Measurements from ENCODE around the gene UTP15.
A peak's percentile ranks its signal among the peaks of the same experiment; 100 is the strongest.

UTP15 gene, protein sequence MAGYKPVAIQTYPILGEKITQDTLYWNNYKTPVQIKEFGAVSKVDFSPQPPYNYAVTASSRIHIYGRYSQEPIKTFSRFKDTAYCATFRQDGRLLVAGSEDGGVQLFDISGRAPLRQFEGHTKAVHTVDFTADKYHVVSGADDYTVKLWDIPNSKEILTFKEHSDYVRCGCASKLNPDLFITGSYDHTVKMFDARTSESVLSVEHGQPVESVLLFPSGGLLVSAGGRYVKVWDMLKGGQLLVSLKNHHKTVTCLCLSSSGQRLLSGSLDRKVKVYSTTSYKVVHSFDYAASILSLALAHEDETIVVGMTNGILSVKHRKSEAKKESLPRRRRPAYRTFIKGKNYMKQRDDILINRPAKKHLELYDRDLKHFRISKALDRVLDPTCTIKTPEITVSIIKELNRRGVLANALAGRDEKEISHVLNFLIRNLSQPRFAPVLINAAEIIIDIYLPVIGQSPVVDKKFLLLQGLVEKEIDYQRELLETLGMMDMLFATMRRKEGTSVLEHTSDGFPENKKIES

GRCh38 chr5:73565139-73565968, at the start of gene UTP15, which contains the start of gene ANKRA2:
TSS of gene UTP15 (plus strand) at chr5:73565743. CDS start at chr5:73567345, 1,602 bp downstream.
TSS of gene ANKRA2 (minus strand) at chr5:73565639. CDS start at chr5:73562881, 2,758 bp downstream.
- peak; percentile 90 to 98 for DNase-seq (ENCODE audit: extremely low read depth in 1 of 2, low read depth in 1 of 2)

DNA sequence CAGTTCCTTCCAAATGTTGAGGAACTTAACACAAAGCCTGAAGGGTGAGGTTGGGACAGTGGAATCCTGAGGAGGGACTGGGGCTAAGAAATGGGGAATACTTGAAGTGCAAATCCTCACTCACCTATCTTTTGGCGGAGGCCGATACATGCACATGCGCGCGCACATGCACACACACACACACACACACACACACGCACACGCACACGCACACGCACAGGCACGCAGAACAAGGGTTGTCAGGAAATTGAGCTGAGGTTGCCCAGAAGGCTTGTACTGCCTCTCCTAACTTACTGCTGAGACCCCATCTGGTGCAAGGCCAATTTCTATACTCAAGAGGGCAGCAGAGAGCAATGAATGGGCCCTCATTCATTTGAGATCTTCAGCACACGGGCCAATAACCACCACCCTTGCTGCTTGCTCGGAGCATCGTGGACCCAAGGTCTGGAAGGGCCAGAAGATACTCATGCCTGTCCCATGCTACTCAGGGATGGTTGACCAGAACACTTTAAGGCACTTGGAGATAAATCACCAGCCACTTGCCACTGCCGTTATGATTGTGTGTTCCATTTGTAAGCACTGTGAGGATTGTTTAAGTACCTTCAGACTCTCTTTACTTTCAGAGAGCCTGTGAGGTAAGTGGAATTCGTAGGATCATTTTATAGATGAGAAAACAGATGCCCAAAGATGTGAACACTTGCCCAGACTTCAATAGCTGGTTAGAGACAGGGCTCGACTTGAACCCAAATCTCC, 45.8 kb upstream of the UTP15 start:
- DNase-seq (ENCODE audit: extremely low read depth in 1 of 2, low read depth in 1 of 2) = peak; percentile 28 to 55

DNA sequence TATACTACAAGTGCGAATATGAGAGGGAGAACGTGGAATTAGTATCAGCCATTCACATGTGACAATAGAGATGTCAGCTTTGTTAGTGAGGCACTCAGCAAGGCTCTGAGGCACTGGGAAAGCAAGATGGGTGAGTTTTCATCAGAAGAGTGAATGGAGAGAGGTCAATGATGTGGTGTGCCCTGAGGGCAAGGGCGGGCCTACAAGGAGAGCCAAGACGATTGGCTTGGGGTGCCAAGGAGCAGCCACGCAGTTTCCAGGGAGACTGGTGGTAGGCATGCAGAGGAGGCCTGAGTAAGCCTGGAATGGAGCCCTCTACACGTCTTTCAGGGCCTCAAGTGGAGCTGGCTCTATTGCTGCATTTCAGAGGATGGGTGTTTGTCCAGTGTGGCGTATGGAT, 42.6 kb upstream of the UTP15 start:
- DNase-seq (ENCODE audit: extremely low read depth in 1 of 2, low read depth in 1 of 2) = no peak

- no peak for DNase-seq (ENCODE audit: extremely low read depth in 1 of 2, low read depth in 1 of 2)
Measured at GRCh38 chr5:73523861-73524260, 41.7 kb upstream of the UTP15 start.

DNA sequence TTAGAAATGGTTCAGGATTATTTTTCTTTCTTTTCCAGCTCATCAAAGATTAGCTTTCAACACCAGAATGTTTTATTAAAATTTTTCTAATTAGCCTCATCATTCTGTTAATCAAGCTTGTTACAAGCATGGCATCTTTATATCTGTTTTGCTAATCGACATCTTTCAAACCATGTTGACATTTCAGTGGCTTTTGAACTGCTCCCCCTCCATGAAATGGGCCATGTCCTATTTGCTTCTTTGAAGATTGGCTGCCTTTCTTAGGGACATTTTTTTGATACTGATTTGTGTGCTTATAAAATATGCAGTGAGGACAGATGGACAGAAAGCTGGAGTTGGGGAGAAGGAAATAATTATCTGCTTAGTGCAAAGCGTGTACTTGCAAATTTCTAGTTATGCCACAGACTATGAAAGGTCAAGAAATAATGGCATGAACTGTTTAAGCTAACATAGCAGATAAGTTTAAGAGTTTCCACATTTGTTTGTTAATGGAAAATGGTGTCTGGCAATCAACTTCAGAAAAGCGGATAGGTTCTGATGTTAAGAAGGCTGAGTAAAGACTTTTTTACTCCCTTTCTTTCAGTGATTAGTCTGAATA, 39.8 kb upstream of the UTP15 start:
- DNase-seq (ENCODE audit: extremely low read depth in 1 of 2, low read depth in 1 of 2) = no peak

- no peak for DNase-seq (ENCODE audit: extremely low read depth in 1 of 2, low read depth in 1 of 2)
Measured at GRCh38 chr5:73528248-73528647, 37.3 kb upstream of the UTP15 start.

- no peak for DNase-seq (ENCODE audit: extremely low read depth in 1 of 2, low read depth in 1 of 2)
Measured at GRCh38 chr5:73529081-73529480, 36.5 kb upstream of the UTP15 start.

DNA sequence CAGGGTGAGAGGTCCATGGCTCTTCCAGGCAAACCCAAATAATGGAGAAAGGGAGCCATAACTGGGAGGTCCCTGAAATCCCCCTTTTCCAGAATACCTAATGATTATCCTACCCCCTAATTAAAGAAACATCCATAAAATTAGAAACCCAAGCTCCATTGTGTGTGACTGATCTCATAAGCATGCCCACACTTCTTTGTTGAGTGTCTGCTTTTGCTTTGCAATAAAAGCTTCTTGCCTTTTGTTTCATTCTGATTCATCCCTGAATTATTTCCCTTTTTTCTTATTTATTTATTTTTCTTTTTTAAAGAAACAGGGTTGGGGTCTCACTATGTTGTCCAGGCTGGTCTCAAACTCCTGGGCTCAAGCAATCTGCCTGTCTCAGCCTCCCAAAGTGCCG, 34.2 kb upstream of the UTP15 start:
- no peak for DNase-seq (ENCODE audit: extremely low read depth in 1 of 2, low read depth in 1 of 2)

DNA sequence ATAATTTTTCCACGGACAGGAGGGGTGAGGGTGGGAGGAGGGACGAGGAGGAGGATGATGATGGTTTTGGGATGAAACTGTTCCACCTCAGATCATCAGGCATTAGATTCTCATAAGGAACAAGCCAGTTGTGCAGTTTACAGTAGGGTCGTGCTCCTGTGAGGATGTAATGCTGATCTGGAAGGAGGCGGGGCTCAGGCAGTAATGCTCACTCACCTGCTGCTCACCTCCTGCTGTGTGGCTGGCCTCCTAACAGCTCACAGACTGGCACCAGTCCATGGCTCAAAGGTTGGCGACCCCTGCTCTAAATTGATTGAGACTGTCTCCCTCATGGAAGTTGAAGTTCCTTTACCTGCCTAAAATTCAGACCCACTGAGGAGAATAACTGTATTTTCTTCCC, 33.3 kb upstream of the UTP15 start:
- DNase-seq (ENCODE audit: extremely low read depth in 1 of 2, low read depth in 1 of 2) = no peak

GRCh38 chr5:73534011-73534644, 31.4 kb upstream of the UTP15 start:
- DNase-seq (ENCODE audit: extremely low read depth in 1 of 2, low read depth in 1 of 2) = no peak

DNA sequence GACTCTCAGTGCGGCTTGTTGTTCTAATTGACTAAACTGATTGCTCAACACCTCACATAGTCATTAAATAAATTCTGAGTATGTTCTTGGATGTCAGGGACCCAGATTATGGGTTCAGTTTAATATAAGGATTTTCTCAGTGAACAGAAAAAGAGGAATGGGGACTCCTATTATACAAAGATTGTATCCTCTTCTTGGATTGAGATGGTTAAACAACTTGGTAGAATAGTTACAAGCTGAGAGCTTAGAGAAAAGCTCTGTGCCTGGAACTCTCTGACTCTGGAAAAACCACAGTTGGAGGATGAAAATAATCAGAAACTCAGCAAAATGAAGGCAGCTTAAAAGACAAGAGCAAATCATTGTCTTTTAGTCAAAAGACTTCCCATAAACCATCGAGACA, 30.6 kb upstream of the UTP15 start:
- DNase-seq (ENCODE audit: extremely low read depth in 1 of 2, low read depth in 1 of 2) = no peak

- no peak for DNase-seq (ENCODE audit: extremely low read depth in 1 of 2, low read depth in 1 of 2)
Measured at GRCh38 chr5:73539730-73540129, 25.8 kb upstream of the UTP15 start.

GRCh38 chr5:73540192-73540591, 25.4 kb upstream of the UTP15 start:
- DNase-seq (ENCODE audit: extremely low read depth in 1 of 2, low read depth in 1 of 2) = no peak

GRCh38 chr5:73542020-73542419, 23.5 kb upstream of the UTP15 start:
- DNase-seq (ENCODE audit: extremely low read depth in 1 of 2, low read depth in 1 of 2) = no peak

DNA sequence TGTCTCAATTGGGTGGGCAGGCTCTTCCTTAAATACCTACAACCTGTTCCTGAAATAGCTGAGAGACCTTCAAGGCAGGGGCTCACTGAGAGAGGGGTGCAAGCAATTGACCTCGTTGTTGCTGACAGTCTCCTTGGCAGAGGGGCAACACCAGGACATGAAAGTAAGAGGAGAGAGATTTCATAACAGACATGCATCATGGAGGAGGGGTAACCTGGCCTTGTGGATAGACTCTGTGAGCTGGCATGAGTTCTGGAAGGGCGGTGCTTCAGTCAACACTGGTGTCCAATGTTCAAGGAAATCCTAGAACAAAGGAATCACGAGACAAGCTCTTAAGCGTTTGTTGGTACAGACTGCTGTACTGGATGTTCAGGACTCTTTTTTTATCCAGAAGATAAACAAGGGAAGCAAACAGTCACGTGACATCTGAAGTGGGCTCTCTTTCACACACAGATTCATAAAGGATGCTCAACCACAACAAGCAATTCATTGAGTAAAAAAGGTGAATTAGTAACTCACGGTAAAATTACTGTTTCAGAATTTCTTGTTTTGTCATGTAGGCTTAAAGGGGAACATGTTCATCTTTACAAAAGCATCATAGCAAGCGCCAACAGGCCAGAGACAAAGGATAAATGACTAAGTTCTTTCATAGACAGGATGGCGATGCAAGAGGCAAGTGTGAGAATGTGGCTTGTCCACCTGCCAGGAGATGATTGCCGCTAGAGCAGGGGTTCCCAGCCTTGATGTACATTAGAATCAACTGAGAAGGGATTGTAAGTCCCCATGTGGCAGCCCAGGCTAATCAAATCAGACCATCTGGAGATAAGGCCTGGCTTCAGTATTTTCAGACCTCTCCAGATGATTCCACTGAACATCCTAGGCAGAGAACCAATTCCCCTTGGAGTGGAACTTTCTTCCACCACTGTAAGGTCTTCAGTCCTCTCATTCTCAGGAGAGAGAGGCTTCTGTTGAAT, 20.8 kb upstream of the UTP15 start:
- no peak for DNase-seq (ENCODE audit: extremely low read depth in 1 of 2, low read depth in 1 of 2)

GRCh38 chr5:73545403-73545779, 20.2 kb upstream of the UTP15 start:
- no peak for DNase-seq (ENCODE audit: extremely low read depth in 1 of 2, low read depth in 1 of 2)

GRCh38 chr5:73550016-73550415, 15.5 kb upstream of the UTP15 start:
- no peak for DNase-seq (ENCODE audit: extremely low read depth in 1 of 2, low read depth in 1 of 2)

DNA sequence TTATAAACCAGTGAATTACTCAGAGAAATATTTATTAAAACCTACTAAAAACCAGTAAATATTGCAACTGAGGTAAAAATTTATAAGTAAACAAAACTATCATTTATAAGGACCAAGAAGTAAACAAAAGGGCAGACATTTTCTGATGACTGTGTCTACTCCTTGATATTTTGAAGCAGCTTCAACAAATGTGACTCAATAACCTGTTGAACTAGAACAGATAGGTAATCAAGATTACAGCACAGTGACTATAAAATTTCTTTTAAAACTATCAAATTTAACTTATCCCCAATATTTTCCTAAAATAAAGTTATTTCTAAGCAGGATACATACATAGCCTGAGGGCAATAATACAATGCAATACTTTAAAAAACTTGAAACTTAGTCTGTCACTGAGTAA, 12.9 kb upstream of the UTP15 start:
- no peak for DNase-seq (ENCODE audit: extremely low read depth in 1 of 2, low read depth in 1 of 2)

DNA sequence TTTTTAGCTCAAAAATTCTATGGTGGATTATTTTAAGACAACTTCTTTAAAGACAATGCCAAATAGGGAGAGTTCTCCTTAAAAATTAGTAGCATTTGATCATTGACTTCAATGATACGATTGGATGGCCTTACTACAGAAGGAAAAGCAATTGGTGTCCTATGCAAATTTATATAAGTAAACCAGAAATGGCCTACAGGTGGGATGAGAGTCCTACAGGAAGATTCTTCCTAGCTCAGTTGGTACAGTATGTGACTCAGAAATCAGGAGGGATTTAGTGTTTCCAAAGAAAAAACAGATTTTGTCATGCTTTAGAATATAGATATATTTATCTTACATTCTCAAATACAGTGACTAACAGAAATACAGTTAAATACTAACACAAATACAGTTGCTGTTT, 6.6 kb upstream of the UTP15 start:
- no peak for DNase-seq (ENCODE audit: extremely low read depth in 1 of 2, low read depth in 1 of 2)
